Measurements from ENCODE around the gene TMC1.

- TF ChIP-seq, protein P1, sequence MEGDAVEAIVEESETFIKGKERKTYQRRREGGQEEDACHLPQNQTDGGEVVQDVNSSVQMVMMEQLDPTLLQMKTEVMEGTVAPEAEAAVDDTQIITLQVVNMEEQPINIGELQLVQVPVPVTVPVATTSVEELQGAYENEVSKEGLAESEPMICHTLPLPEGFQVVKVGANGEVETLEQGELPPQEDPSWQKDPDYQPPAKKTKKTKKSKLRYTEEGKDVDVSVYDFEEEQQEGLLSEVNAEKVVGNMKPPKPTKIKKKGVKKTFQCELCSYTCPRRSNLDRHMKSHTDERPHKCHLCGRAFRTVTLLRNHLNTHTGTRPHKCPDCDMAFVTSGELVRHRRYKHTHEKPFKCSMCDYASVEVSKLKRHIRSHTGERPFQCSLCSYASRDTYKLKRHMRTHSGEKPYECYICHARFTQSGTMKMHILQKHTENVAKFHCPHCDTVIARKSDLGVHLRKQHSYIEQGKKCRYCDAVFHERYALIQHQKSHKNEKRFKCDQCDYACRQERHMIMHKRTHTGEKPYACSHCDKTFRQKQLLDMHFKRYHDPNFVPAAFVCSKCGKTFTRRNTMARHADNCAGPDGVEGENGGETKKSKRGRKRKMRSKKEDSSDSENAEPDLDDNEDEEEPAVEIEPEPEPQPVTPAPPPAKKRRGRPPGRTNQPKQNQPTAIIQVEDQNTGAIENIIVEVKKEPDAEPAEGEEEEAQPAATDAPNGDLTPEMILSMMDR (IDR thresholded peaks at IDR 0.05): no peak
- TF ChIP-seq POLR2A (IDR thresholded peaks at IDR 0.05): no peak
Measured at GRCh38 chr9:72779614-72780013, 258.2 kb downstream of the TMC1 start.
